Inflammatory macrophage treated with lipopolysaccharide for 4 hours (primary cell): ENCODE data around the gene IQSEC1.

Experiments used
- DNase-seq: peaks from one replicate; pipeline ENCODE4 v3.0.0-alpha.2; 2020

The IQSEC1 gene

DNA sequence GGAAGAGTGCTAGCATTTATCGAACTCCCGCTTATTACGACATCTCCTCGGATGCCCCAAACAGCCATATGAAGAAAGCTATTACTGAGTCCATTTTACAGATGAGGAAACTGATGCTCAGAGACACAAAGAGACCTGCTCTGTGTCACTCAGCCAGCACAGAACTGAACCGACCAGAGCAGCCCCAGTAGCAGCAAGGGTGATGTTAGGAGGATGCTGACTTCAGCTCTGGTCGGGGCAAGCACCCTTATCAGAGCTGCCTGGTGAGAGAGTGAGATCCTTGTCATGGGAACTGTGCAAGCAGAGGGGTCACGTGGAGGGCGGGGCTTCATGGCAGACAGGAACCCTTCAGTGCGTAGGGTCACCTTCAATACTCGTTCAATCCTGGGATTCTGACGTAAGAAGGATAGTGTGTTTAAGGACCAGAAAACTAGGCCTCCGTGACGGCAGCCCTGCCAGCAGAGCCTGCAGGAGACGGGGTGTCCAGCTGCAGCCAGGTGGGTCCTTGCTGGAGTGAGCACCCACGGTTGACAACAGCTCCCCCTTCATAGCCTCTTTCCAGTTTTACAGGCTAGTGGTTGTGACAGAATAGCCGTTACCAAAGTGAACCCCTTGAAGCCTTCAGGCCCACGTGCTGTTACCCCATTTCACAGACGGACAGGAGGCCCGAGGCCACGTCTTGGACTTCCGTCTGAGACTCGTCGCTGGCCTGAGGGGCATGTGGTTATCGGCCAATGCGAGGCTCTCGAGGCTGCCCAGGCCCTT, 12.0 kb upstream of the IQSEC1 start:
- no peak for DNase-seq

DNA sequence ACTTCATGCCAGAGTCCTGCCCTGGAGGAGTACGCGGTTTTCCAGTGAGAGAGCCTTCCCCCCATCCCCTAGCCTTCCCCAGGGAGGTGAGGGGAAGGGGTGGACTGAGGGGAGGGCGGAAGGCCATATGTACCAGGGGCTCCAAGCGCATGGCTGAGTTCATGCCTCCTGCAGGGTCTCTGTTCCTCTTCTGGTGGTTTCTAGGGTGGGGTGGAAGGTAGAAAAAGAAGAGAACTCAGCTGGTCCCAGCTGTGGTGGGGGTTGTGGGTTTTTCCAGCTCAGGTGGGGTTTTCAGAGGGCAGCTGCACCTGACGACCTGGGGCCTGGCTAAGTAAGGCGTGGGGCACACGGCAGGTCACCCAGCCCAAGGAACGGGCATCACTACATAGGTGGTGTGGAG, 10.7 kb upstream of the IQSEC1 start:
- no peak for DNase-seq

DNA sequence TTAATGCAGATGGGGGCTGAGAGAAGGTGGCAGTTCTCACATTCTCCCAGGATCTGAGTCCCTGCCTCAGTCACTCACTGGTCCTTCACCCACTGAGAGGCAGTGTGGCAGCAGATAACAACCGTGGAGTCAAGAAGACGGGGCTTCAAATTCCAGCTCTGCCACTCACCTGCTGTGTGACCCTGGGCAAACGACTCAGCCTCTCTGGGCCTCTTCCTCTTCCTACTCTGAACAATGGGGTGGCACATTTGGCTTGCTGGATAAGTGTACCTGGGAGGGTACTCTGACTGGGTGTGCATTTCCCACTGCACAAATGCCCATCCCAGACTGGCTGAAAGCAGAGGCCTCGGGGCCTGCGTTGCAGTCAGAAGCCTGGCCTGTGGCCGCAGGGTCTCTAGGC, 10.0 kb upstream of the IQSEC1 start:
- no peak for DNase-seq

DNA sequence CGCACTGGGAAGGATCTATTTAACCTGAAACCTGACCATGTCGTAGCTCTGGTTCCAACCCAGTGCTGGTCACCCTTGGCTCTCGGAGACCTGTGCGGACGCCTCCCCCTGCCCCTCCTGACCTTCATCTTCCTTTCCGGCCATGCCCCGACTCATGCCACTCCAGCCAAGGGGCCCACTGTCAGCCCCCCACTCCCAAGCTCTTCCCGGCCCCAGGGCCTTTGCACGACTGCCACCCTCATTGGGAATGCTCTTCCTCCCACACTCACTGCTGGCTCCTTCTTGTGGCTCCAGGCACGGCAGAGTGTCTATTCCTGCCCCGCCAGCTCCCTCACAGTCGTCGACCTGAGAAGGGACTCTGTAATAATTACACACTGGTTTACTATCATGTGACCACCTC, 9.4 kb upstream of the IQSEC1 start:
- DNase-seq: no peak

- no peak for DNase-seq
Observed at GRCh38 chr3:13081603-13082360, 8.6 kb upstream of the IQSEC1 start.

DNA sequence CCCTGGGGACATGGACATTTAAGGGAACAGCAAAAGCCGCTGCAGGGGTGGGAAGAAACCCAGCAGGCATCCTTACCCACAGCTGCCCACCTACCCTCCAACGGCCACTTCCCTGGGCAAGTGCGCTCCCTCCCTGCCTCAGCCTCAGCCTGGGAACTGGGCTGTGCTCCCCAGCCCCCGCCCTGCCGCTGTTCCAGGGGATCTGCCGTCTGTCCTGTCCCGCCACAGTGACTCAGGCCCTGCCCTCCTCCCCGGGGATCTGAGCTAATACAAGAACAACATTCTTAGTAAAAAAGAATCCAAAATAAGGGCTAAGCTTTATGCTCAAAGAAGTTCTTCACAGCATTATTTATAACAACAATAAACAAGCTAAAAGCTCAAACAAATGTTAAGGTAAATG, 7.4 kb upstream of the IQSEC1 start:
- no peak for DNase-seq

DNA sequence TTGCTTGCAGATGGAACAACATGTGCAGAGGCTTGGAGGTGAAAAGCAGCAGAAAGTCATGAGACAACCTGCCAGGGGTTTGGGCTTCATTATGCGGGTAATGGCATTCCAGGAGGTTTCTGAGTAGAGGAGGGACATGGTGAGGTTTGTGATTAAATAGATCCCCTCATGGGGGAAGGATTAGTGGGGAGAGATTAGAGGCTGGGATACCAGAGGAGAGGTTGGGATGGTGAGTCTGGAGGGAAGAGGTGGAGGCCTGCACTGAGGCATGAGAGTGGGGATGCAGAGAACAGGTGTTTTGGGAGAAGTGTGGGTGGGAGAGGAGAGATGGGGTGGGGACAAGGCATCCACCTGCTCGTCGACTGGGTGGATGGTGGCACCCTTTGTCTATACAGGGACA, 6.8 kb upstream of the IQSEC1 start:
- no peak for DNase-seq

- no peak for DNase-seq
Observed at GRCh38 chr3:13079510-13079909, 6.3 kb upstream of the IQSEC1 start.

DNA sequence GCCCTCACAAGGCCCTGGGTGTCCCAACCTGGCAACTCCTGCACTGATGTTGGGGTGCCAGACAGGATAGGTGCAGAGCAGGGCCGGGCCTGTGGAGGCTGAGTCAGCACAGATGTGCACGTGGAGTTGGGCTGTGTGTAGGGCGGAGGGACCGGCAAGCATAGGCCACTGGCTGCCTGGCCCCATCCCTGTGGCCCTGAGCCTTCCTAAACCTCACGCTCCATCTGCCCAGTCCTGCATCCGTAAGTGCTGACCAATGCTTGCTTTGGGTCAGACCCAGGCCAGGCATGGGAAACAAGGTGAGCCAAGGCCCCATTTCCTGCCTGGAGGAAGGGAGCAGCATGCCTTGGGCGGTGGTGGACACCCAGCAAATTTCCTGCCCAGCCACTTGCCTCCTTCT, 5.8 kb upstream of the IQSEC1 start:
- DNase-seq: no peak

DNA sequence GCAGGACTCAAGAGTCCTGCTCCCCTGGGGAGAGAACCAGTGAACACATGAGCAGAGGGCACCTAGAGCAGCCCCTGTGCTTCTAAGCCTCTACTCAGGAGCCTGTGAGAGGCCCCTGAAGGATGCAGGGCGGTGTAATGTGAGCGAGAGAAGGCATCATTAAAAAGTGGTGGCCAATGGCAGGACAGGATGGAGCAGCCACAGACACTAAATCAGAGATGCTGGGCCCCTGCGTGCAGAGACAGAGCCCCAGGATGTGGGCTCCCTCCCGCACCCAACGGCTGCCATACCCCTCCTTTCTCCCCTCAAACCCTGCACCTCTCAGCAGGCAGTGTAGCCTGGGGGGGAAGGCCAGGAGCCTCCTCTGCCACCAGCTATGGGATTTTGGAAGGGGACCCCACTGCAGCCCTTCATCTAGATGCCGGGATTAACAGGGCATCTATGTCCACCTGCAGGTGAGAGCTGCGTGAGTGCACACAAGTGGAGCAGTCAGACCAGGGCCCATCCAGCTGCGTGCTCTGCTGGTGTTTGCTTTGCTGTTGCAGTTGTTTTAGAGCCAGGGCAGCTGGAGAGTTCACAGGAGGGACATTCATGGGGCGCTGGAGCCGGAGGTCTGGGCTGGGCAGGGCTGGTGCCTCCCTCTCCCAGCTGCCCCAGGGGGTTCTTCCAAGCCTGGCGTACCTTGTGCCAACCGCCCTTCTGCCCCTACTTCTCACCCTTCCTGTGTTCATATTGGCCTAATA, 5.1 kb upstream of the IQSEC1 start:
- DNase-seq: no peak

DNA sequence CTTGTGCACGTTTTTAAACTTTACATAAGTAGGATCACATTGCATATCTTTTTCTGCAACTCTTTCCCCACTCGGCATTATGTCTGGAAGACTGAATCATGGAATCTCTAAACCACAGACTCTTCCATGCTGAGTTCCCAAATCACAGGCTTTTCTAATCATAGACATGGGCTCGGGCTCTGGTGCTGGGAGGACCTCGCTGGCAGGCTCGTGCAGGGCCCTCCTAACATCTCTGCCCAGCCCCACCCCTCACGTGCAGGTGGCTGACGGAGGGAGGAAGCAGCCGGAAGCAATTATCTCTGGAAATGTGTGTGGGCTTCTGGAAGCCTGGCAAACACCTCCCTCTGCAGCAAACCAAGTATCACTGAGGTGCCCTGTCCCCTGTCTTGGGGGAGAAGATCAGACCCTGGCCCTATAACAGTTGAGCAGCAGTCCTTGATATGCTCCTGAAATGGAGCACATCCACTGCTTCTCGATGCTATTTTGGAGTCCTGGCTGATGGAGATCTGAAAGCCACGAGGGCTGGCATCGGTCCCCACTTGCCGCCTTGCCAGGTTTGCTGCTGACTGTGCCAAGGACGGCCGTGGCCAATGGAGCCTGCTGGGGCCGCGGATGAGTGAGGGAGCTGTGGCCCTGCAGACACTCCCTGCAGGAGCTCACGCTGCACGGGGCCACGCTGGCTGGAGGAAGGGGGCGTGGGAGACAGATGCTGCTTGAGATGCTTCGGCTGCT, 4.4 kb upstream of the IQSEC1 start:
- DNase-seq: no peak

GRCh38 chr3:13075986-13076654, 2.9 kb upstream of the IQSEC1 start:
- no peak for DNase-seq

DNA sequence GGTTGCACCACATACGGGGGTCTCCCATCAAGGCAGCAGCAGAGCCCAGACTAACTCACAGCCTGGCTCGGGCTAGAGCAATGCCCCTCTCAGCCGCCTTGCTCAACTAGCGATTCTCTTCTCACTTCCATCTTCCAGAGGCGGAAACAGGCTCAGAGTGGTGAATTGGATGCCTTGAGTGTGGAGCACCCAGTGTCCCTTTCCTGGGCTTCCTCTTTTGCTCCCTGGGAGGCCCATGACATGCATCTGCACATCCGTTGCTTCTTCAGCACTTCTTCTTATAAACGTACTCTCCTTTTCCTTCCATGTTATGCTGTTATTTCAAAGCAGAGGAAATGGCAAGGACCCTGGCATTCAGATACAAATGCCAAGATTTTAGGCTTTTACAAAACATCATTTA, 2.1 kb upstream of the IQSEC1 start:
- DNase-seq: peak; percentile 77

- DNase-seq: no peak
Observed at GRCh38 chr3:13074006-13074375, 762 bp upstream of the IQSEC1 start.

- no peak for DNase-seq
Observed at GRCh38 chr3:13072600-13073325, 466 bp downstream of the IQSEC1 start.

GRCh38 chr3:13072239-13072599, 1.0 kb downstream of the IQSEC1 start:
- no peak for DNase-seq

DNA sequence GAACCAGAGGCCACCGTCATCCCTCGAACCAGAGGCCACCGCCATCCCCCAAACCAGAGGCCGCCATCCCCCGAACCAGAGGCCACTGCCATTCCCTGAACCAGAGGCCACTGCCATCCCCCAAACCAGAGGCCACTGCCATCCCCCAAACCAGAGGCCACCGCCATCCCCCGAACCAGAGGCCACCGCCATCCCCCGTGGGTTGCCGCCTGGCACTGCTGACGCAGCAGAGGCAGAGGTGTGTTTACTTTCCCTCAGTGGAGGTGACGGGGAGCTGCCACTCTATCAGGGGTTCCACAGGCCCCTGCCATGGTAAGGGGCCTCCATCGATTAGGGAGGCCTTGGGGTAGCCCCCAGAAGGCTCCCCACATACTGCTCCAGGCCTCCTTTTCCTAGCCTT, 1.5 kb downstream of the IQSEC1 start:
- no peak for DNase-seq

DNA sequence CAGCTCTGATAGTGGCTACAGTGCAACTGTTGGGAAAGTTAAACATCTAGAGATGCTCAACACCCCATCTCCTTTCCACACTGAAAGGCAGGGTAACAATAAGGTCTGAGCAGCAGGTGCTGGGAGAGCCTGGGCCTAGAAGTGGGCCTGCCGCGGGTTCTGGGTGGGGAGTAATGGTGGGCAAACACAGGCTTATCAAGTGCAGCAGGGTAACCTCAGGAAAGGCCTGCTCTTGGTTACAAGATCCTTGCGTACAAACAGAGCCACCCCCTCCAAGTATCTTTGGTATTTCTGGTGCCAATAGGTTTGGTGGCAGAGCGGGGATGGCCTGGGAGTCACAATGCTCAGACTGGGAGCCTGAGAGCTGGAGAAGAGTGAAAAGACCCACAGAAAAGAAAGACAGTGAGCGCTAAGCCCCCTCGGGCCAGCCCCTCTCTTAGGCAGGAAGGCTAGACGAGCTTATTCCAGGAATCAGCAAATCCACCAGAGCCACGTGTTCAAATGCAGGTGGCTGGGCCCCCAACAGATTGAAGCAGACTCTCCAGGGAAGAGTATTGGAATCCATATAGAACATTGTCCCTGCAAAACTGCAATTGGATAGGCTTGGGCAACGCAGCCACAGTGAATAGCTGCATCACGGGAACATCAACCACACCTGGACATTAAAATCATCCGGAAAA, 2.7 kb downstream of the IQSEC1 start:
- DNase-seq: no peak

- peak; percentile 31 for DNase-seq
Observed at GRCh38 chr3:13069495-13069894, 3.7 kb downstream of the IQSEC1 start.

DNA sequence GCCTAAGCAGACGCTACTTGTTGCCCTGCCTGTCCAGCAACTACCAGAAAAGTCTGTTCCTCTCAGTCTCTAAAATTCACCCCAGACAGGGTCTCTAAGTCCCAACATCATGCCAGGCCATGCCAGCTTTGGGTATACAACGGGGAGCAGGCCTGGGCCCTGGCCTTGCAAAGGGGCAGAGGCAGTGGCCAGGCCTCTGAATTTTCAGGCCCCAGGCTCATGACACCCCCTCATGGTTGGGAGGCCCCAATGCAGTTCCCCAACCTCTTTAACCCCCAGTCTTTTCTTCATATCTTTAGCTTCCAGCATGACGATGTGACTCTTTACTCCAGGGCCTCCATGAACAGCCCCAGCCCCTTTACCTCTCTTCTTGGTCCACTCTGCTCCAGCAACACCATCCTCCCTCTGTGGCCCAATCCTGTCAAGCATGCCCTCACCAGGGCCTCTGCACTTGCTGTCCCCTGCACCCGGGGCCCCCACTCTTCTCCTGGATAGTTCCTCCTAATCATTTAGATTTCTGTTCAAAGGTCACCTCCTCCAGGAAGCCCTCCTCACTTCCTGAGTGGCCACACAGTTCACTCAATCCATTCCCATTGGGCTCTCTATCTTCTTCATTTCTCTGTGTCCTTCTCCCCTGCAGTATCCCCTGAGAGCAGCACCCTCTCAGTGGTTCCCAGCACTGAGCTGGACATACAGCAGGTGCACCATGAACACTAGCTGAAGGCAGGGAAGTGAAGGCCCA, 4.8 kb downstream of the IQSEC1 start:
- no peak for DNase-seq

GRCh38 chr3:13067778-13068177, 5.5 kb downstream of the IQSEC1 start:
- no peak for DNase-seq
